Esophagus muscularis mucosa (tissue), 4 donors: ENCODE measurements around the gene HDAC4.

Experiments
- EP300 ChIP-seq: sonication (generic); formaldehyde crosslinking; IDR thresholded peaks from one replicate; pipeline ENCODE4 v1.6.1; 2017; ENCODE audit warnings: antibody characterized with exemption
- POLR2AphosphoS5 ChIP-seq, 2 donors: sonication (generic); formaldehyde crosslinking; IDR thresholded peaks; one replicate each; pipeline ENCODE4 v1.6.1; 2017; ENCODE audit warnings: antibody characterized with exemption in 2 of 2
- TF ChIP-seq, protein P1 (sequence below), 3 experiments: fragments of 200-600 bp in 2 of 3; fragments of 450-650 bp in 1 of 3; sonication (generic) in 2 of 3; IDR thresholded peaks; one replicate each; pipeline ENCODE4 v1.5.1; 2017 to 2019; ENCODE audit warnings: antibody characterized with exemption in 3 of 3, mild to moderate bottlenecking in 2 of 3, moderate library complexity in 1 of 3

DNA sequence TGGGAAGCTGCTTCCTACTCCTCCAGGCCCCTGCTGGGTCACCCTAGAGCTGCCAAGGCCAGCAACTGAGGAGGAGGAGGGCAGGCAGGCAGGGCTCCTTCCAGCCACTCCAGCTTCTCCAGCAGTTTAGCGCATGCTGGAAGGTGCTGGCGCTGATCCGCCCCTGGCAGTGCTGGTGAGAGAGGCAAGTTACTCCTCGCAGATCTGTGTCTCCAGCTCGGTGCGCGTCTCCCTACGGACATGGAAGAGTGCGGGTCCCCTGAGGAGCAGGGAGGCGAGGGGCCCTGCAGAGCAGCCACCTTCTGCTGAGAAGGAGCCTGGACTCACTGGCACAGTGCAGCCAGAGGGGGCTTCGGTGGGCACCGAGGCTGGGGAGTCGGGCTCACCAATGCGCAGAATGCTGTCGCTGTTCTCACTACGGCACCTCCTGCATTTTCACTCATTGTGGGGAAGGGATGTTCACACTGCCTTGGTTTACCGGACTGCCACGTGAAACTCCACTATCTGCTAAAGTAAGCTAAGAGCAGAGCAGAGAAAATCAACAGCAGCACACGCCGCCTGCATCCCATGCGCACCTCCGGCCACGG is 206.0 kb downstream of the HDAC4 start:
- TF ChIP-seq POLR2AphosphoS5 (IDR thresholded peaks at IDR 0.05) (no peak), EP300 (no peak)
- TF ChIP-seq, protein P1, sequence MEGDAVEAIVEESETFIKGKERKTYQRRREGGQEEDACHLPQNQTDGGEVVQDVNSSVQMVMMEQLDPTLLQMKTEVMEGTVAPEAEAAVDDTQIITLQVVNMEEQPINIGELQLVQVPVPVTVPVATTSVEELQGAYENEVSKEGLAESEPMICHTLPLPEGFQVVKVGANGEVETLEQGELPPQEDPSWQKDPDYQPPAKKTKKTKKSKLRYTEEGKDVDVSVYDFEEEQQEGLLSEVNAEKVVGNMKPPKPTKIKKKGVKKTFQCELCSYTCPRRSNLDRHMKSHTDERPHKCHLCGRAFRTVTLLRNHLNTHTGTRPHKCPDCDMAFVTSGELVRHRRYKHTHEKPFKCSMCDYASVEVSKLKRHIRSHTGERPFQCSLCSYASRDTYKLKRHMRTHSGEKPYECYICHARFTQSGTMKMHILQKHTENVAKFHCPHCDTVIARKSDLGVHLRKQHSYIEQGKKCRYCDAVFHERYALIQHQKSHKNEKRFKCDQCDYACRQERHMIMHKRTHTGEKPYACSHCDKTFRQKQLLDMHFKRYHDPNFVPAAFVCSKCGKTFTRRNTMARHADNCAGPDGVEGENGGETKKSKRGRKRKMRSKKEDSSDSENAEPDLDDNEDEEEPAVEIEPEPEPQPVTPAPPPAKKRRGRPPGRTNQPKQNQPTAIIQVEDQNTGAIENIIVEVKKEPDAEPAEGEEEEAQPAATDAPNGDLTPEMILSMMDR (IDR thresholded peaks at IDR 0.05), result no peak
